Astrocyte of the hippocampus (primary cell): ENCODE measurements around the gene APRT.
A peak's percentile ranks its signal among the peaks of the same experiment; 100 is the strongest.

Source experiments
- DNase-seq: peaks from one replicate; pipeline ENCODE4 v3.0.0; 2011; ENCODE audit warnings: low read depth, low spot score

The APRT gene

GRCh38 chr16:88822281-88823040, 10.7 kb upstream of the APRT start:
- no peak for DNase-seq

GRCh38 chr16:88821168-88821850, 9.6 kb upstream of the APRT start:
- no peak for DNase-seq

GRCh38 chr16:88820385-88821025, 8.8 kb upstream of the APRT start:
- DNase-seq, result no peak

- DNase-seq, result no peak
Observed at GRCh38 chr16:88819126-88819525, 7.4 kb upstream of the APRT start.

GRCh38 chr16:88818575-88818874, 6.8 kb upstream of the APRT start:
- no peak for DNase-seq

- DNase-seq, result no peak
Observed at GRCh38 chr16:88817785-88818574, 6.3 kb upstream of the APRT start.

GRCh38 chr16:88816736-88817535, 5.2 kb upstream of the APRT start:
- DNase-seq, result no peak

GRCh38 chr16:88815901-88816589, 4.3 kb upstream of the APRT start:
- peak; percentile 52 for DNase-seq

GRCh38 chr16:88815227-88815626, 3.5 kb upstream of the APRT start:
- DNase-seq, result no peak

GRCh38 chr16:88814144-88814502, 2.4 kb upstream of the APRT start:
- no peak for DNase-seq

GRCh38 chr16:88813269-88814143, 1.8 kb upstream of the APRT start:
- DNase-seq, result no peak

GRCh38 chr16:88812513-88813268, 963 bp upstream of the APRT start:
- DNase-seq, result peak; percentile 27

GRCh38 chr16:88810912-88811768, 588 bp downstream of the APRT start:
- peak; percentile 91 for DNase-seq

- no peak for DNase-seq
Observed at GRCh38 chr16:88810166-88810911, 1.4 kb downstream of the APRT start.

- DNase-seq, result no peak
Observed at GRCh38 chr16:88809676-88810165, 2.0 kb downstream of the APRT start.

- DNase-seq, result no peak
Observed at GRCh38 chr16:88809068-88809675, 2.6 kb downstream of the APRT start.
